C4-2B (cell line): ENCODE data around the gene TXNDC9.

ENCODE experiments used
- CTCF ChIP-seq: fragments of 450-650 bp; conservative IDR thresholded peaks from 2 replicates; pipeline ENCODE4 v1.5.1; 2017; ENCODE audit warnings: mild to moderate bottlenecking
- ZFX ChIP-seq: fragments of 450-650 bp; IDR thresholded peaks from 2 replicates; pipeline ENCODE4 v1.6.1; 2017

- TF ChIP-seq CTCF (no peak), ZFX (no peak)
These were observed 20.7 kb upstream of the TXNDC9 start for GRCh38 chr2:99356853-99357252.
